HG03064 (cell line): ENCODE data around the gene PAK1.
"Not testable (repeated sequence)": the region's sequence is repeated elsewhere in the genome, so short reads cannot be mapped to it uniquely, and the experiment has no call there.

Experiments used
- ATAC-seq: cut with Tn5 transposase; IDR thresholded peaks from one replicate; pipeline ENCODE4 v1.9.1; 2021; ENCODE audit warnings: low read depth; ENCODE audit not compliant: unreplicated experiment

Gene PAK1

DNA sequence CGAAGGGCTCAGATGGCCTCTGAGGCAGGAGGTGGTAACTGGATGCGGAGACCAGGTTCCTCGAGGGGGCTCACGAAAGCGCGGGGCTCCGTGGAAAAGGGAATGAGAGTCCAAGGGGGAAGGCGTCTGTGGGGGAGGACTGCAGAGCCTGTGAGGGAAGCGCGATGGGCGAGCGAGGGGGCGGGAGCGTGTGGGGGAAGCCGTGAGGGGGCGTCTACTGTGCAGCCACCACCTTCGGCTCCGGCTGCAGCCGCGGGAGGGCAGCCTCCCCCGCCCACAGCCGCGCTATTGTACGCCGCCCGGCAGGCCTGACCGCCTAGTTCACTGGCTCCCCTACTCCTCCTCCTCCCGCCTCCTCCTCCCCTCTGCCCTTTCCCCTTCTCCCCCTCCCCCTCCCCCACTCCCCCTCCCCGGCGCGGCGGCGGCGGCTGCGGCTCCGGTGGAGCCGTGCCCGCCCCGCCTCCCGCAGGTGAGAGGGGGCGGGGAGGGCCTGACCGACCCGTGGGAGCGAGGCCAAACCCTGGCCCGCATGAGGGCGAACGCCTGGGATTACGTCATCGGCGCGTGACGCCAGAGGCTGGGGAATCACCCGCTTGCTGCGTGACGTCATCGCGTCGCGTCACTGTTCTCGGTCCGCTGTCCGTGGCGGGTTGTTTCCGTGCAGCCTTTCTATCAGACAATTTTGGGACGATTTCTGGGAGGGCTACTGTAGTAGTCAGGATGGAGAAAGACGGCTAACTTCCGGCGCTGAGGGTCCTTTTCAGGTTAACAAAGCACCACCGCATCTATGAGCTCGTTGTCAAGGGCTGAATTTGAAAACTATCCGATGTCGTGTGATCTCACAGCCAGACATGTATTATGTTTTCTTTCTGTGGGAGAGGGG is at the start of gene PAK1:
TSS of gene PAK1 (minus strand) at position 294 of the 883 bp plus-strand sequence. CDS start 81,574 bp downstream, outside the sequence.
- ATAC-seq, result peak; percentile 58

DNA sequence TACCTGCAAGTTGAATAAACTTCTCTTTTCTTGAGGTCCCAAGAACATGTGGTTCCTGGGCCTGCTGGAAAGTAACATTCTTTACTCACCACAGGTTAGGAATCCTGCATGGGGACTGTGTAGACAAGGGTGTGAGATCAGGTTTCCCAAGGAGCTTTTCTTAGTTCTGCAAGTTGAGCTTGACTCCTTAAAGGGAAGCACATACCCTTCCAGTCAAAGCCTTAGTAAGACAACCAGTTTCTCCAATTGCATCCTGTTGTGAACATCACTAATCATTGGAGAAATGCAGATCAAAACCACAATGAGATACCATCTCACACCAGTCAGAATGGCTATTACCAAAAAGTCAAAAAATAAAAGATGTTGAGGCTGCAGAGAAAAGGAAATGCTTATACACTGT is 48.3 kb upstream of the PAK1 start:
- no peak for ATAC-seq

DNA sequence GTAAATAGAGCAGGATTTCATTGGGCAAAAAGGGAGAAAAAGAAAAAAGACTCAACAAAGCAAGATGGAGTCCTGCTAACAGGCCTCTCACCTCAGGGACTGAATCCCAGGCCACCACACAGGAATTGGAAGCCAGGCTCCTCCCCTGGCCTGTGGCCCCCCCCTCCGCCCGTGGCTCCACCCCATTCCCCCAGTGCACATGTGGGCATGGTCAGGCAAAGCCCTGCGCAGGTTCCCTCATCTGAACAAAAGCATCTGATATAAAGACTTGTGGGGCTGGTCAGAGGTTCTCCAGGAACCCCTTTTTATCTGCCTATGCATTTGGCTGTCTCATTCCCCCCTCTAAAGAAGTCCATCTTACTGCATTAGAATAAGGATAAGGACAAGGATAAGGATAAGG is 46.0 kb upstream of the PAK1 start:
- ATAC-seq, result no peak

DNA sequence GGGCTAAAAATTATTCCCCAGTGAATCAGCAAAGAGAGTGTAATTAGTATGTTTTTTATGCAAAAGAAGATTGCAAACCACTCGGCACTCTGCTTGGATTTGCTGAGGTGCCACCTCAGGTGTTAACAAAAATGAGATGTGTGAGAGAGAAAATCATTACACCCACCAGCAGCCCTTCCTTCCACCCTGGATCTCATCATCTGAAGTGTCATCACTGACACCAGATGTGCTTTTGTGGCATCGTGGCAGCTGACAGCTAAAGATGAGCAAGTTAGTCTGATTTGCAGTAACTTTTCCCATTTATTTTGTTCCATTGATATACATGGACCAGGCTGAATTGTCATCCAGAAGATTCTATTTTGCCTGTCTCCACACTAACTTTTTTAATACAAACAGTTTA is 44.6 kb upstream of the PAK1 start:
- ATAC-seq, result no peak

DNA sequence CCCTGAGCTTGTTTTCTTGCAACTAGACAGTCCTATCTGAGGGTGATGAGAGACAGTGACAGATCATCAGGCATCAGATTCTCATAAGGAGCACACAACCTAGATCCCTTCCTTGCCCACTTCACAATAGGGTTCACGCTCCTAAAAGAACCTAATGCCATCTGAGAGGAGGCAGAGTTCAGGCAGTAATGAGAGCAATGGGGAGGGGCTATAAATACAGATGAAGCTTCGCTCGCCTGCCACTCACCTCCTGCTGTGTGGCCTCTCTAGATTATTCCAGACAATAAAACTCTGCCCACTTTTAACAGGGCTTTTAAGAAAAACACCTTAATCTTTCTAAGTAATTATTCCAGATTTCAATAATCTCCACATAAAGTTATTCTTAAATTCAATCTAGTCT is 43.9 kb upstream of the PAK1 start:
- ATAC-seq, result no peak

DNA sequence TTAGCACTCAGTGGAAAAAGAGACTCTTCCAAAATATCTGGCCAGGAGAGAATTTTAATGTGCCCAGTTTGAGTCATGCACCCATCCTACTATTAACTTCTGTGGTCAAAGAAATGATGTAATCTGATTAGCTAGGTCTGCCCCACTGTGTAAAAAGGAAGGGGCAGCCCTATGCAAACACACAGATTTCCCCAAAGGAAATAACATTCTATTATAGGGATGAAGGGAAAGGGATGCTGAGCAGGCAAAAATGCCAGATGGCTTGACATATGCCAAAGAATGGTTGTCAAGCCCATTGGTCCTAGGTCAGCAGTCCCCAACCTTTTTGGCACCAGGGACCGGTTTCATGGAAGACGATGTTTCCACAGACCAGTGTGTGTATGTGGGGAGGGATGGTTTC is 43.3 kb upstream of the PAK1 start:
- ATAC-seq, result no peak

GRCh38 chr11:77515483-77515882 is 41.6 kb upstream of the PAK1 start:
- no peak for ATAC-seq

DNA sequence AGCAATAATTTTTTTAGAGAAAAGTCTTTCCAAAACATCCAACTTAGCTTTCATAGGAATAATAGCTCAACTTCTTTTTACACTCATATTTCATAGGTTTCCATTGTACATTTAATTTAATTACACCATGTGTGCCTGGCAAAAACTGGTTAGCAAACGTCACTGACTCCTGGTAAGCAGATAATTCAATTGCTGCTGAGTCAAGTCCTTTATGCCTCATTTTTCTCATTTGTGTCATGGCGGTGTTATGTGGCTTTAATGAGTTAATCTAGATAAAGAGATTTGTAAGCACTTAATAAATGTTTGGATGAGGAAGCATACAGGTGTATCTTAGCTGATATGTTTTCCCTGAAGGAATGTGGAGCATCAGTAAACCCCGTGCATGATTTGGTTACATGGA is 41.2 kb upstream of the PAK1 start:
- no peak for ATAC-seq

- ATAC-seq, result no peak
Measured at GRCh38 chr11:77512092-77512491, 38.2 kb upstream of the PAK1 start.

DNA sequence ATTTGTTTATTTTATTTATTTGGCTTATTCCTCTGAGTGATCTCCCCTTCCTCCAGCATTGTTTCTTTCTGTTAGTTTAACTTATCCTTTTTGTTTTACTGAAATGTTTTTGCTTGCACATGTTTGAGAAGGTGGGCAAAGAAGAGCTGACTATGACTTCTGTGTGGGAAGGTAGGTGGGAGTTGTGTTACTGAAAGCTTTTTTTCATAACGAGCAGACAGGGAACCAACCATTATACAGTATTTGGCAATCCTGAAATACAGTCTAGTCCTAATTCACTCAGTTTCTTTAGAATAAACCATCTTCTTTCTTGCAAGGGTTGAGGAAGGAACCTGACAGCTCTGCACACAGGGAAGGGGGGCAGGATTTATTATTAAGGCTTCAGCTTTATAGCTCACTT is 37.0 kb upstream of the PAK1 start:
- no peak for ATAC-seq

- ATAC-seq, result no peak
Measured at GRCh38 chr11:77510095-77510494, 36.2 kb upstream of the PAK1 start.

- ATAC-seq, result no peak
Measured at GRCh38 chr11:77508019-77508418, 34.1 kb upstream of the PAK1 start.

GRCh38 chr11:77506857-77507256 is 33.0 kb upstream of the PAK1 start:
- no peak for ATAC-seq

GRCh38 chr11:77505956-77506355 is 32.1 kb upstream of the PAK1 start:
- ATAC-seq, result no peak

DNA sequence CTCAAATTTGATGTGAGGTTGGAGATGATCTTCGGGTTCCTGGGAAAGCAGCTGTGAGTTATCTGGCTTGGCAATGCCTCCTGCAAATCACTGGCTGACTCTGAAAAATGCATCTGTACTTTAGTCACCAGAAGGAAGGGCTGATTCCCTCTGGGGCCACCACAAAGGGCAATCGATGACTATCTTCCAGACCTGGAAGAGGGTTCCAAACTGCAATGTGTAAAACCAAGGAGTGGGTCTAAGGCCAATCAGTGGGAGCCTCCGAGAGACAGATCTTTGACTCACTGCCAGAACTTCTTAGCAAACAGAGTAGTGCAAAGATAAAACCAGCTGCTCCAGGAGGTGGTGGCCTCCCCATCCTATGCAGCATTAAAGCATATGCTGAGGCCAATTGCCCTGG is 29.1 kb upstream of the PAK1 start:
- no peak for ATAC-seq

GRCh38 chr11:77502346-77502905 is 28.5 kb upstream of the PAK1 start:
- ATAC-seq, result no peak

GRCh38 chr11:77501758-77502157 is 27.9 kb upstream of the PAK1 start:
- no peak for ATAC-seq

- no peak for ATAC-seq
Measured at GRCh38 chr11:77497368-77497767, 23.5 kb upstream of the PAK1 start.

DNA sequence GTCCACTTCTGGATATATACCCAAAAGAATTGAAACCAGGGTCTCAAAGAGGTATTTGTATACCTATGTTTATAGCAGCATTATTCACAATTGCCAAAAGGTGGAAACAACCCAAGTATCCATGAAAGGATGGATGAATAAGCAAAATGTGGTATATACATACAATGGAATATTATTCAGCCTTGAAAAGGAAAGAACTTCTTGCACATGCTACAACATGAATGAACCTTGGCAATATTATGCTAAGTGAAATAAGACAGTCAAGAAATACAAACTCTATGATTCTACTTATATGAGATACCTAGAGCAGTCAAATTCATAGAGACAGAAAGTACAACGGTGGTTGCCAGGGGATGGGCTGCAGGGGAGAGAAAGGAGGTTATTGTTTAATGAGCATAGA is 21.6 kb upstream of the PAK1 start:
- ATAC-seq, result no peak

- not testable (repeated sequence) for ATAC-seq
Measured at GRCh38 chr11:77490035-77490434, 16.1 kb upstream of the PAK1 start.

DNA sequence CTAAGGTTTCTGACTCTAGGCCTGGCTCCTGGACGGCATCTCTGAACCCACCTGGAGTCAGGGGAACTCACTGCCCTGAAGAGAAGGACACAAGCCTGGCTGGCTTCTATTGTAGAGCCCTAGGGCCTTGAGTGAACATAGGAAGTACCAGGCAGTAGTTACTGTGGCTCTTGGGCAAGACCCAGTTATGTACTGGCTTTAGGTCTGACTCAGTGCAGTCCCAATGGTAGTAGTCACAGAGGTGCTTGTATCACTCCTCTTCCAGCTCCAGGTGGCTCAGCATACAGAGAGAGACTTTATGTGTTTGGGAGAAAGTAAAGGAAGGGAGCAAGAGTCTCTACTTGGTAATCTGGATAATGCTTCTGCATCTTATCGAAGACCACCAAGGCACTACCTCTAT is 13.9 kb upstream of the PAK1 start:
- no peak for ATAC-seq

- ATAC-seq, result no peak
Measured at GRCh38 chr11:77479746-77480352, 6.0 kb upstream of the PAK1 start.
